ENCODE results near the gene KLK10. TPM values are rescaled to one million over a fixed set of nuclear protein-coding genes. Genes with fewer than 3 reads are reported as not detected.

KLK10 gene, protein sequence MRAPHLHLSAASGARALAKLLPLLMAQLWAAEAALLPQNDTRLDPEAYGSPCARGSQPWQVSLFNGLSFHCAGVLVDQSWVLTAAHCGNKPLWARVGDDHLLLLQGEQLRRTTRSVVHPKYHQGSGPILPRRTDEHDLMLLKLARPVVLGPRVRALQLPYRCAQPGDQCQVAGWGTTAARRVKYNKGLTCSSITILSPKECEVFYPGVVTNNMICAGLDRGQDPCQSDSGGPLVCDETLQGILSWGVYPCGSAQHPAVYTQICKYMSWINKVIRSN
- total RNA-seq: not detected
- long read RNA-seq: 0 reads

GRCh38 chr19:51019544-51019925 is at the start of gene KLK10:
Gene KLK10, minus strand, starts transcription at chr19:51019709. Its CDS starts 579 bp downstream, at chr19:51019130.
- no peak for ATAC-seq (ENCODE audit: poor library complexity)
- intact Hi-C loops (cut with DNase I): no loop called here
- no peak for DNase-seq

DNA sequence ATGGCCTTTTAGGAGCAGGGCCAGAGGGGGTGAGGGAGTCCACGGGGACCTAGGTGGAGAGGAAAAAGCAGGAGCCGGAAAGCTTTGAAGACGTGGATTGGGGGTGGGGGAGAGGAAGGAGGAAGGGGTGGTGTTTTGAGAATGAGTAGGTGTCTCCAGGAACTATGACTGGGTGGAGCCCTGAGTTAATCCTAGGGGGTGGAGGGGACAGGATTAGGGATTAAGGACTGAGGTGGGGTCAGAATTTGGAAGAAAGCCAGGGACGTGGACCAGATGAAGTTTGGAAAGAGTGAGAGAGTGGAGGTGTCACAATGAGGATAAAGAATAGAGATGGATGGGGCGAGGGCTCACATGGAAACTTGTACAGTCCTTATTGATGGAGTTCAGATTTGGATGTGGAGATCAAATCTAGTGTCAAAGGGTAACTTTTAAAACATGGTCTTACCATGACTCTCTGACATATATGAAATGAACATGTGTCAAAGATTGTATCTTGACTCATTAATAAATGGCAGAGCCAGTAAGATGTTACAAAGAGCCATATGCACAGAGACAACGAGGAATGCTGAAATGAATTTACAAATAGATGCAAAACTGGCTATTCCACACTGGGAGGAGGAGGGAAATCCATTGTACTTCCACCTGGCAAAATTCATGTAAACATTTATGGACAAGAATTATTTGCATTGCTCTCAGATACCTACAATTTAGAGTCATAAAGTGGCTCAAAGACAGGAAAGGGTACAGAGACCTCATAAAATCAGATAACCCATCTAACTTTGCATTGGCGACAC is 47.1 kb upstream of the KLK10 start:
- DNase-seq (no peak), ATAC-seq (ENCODE audit: poor library complexity) (no peak)
- intact Hi-C loops (cut with DNase I): no loop called here

DNA sequence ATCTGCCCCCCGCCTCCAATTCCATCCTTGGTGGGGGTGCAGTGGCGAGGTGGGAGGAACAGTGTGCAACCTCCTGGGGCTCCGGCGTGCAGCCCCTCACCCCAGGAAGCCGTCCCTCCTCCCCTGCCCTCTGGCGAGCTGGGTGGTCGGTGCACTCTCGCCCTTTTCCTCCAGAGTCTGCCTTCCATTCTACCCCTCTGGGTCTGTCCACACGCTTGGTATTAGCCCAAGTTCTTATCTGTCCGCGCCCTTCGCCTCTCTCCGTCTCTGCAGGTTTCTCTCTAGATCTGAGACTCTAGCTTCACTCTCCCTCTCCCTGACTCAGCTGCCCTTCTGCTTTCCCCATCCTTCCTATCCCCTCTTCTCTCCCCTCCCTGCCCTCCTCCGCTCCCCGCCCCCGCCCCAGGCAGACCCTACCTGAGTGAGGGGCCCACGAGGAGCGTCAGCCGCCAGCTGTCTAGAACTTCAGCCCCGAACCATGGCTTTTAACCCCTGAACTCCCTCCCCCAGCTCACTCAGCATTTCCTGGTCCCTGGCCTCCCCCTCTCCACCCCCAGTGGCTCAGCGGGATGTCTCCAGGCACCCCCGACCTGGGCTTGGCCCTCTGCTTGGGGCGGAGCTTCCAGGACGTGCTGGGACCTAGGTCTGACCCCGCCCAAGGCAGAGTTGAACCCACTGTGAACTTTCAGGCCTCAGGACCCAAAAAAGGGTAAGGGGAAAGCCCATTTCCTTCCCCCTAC is 45.9 kb upstream of the KLK10 start:
- DNase-seq: no peak
- peak; percentile 22 for ATAC-seq (ENCODE audit: poor library complexity)
- intact Hi-C loops (cut with DNase I): no loop called here

- intact Hi-C loops (cut with DNase I): no loop called here
- DNase-seq (peak; percentile 49), ATAC-seq (ENCODE audit: poor library complexity) (peak; percentile 83)
These were observed 45.2 kb upstream of the KLK10 start, which contains the start of gene KLK13 for GRCh38 chr19:51064534-51065220. Gene KLK13, minus strand, starts transcription at chr19:51065092. Its CDS starts 25 bp downstream, at chr19:51065067.

DNA sequence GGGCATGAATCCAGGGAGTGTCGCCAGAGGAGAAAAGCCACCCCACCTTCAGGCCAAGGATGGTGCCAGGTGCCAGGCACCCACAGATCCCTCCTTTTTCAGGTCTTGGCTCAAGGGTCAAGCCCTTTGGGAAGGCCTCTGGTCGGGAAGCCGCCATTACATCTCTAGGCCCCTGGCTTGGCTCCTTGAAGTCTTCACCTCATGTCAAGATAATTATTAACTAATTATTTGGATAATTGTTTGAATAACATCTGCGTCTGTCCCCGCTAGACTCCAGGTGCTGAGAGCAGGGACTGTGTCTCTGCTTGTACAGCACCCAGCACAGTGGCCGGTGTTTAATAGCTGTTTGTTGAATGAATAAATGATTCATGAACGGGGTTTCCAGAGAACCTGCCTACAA is 44.2 kb upstream of the KLK10 start:
- no peak for ATAC-seq (ENCODE audit: poor library complexity)
- intact Hi-C loops (cut with DNase I): no loop called here
- DNase-seq: no peak

DNA sequence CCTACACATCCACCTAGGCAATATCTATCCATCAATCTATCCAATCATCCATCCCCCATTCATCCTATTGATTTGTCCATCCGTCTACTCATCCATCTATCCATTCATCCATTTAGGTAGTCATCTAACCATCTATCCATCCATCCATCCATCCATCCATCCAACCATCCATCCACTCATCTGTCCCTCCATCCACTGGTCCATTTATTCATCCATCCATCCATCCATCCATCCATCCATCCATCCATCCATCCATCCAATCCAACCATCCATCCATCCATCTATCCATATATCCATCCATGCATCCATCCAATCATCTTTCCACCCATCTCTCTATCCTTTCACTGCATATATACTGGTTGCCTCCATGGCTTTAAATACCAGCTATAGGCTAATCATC is 41.5 kb upstream of the KLK10 start:
- ATAC-seq (ENCODE audit: poor library complexity): no peak
- DNase-seq: no peak
- intact Hi-C loops (cut with DNase I): no loop called here

GRCh38 chr19:51060336-51060735 is 40.8 kb upstream of the KLK10 start:
- intact Hi-C loops (cut with DNase I): no loop called here
- ATAC-seq (ENCODE audit: poor library complexity) (no peak), DNase-seq (no peak)

GRCh38 chr19:51059715-51060114 is 40.2 kb upstream of the KLK10 start:
- ATAC-seq (ENCODE audit: poor library complexity): no peak
- DNase-seq: no peak
- intact Hi-C loops (cut with DNase I): no loop called here

- intact Hi-C loops (cut with DNase I): no loop called here
- no peak for DNase-seq
- ATAC-seq (ENCODE audit: poor library complexity): no peak
These were observed 36.4 kb upstream of the KLK10 start for GRCh38 chr19:51055866-51056265.

DNA sequence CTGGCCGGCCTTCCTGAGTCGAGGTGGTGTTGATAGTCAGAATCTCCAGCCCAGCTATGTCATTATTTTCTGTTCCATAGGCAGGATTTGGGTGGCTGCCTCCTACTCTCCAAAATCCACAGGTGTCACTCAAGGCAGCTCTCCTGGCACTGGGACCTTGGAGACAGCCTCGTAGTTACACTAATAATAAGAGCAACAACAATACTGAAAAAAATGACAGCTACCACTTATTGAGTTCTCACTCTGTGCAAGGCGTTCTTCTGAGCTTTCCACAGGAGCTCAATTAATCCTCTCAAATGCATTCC is 27.5 kb upstream of the KLK10 start:
- intact Hi-C loops (cut with DNase I): no loop called here
- DNase-seq (no peak), ATAC-seq (ENCODE audit: poor library complexity) (no peak)

- intact Hi-C loops (cut with DNase I): no loop called here
- ATAC-seq (ENCODE audit: poor library complexity): no peak
- no peak for DNase-seq
These were observed 24.8 kb upstream of the KLK10 start for GRCh38 chr19:51044327-51044726.

DNA sequence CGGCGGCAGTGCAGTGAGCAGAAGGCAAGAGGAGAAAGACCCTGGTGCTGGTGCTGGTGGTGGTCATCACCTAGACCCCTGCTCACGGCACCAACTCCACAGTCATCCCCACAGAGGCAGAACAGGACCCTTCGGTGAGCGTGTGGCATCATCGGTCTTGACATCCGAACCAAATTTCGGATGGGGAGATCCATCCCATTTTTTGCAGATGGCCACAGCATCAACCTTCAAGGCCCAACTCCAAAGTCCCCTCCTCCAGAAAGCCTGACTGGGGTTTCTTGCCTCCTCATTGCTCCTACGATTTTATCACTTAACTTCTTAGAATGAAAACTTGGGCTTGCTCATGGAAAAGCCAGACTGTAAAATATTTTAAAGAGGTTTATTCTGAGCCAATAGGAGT is 24.0 kb upstream of the KLK10 start:
- intact Hi-C loops (cut with DNase I): no loop called here
- DNase-seq: no peak
- ATAC-seq (ENCODE audit: poor library complexity): no peak

DNA sequence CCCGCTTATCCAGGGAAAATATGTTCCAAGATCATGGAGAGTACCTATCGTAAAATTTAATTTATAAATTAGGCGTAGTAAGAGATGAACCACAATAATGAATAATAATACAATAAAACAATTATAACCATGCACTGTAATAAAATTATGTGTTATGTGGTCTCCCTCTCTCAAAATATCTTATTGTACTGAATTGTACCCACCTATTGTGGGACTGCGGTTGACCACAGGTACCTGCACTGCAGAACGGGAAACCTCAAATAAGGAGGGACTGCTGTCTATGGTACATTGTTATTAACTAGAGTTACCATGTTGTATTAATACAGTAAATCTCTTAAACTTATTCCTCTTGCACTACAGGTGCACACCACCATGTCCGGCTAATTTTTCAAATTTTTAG is 20.6 kb upstream of the KLK10 start:
- DNase-seq: no peak
- no peak for ATAC-seq (ENCODE audit: poor library complexity)

DNA sequence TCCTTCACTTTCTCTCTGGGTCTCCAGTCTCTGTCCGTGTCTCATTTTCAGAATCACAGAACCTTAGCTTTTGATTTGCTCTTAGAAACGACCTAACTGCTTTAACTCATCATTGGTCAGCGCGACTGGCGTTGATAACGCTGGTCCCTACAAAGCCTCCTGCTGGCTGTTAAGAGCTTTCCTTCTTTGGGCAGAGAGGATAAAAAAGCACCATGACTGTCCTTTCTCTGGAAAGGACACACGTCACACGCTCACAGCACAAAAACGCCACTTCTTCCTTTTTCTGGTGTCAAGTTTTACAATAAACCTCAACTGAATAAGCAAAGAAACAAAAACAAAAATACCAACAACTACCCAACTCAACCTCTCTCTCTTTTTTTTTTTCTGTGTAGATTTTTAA is 17.0 kb upstream of the KLK10 start:
- no peak for DNase-seq
- intact Hi-C loops (cut with DNase I): no loop called here
- ATAC-seq (ENCODE audit: poor library complexity): no peak

More for the DNA sequence above, 20.6 kb upstream of the KLK10 start:
- intact Hi-C loops (cut with DNase I): no loop called here

DNA sequence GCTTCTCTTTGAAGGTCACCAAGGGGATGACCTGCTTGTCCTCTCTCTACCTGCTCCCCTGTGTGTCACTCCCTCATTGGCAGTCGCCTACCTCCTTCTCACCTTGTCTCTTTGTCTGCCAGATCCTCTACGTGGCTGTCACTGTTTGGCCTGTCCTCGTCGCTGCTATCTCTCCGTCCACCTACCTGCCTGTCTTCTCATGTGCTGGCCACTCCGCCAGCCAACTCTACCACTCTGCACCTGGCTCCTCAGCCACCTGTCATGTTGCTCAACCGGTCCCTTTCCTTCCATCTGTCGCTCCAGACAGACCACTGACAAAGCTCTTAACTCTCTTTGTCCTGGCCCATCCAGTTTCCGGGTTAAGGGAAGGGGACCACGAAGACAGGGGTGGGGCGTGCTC is 15.2 kb upstream of the KLK10 start, which contains the start of gene KLK12:
Gene KLK12, minus strand, starts transcription at position 299 of the 400 bp plus-strand sequence. CDS start 381 bp downstream, outside the sequence.
- no peak for DNase-seq
- ATAC-seq (ENCODE audit: poor library complexity): no peak
- intact Hi-C loops (cut with DNase I): no loop called here

DNA sequence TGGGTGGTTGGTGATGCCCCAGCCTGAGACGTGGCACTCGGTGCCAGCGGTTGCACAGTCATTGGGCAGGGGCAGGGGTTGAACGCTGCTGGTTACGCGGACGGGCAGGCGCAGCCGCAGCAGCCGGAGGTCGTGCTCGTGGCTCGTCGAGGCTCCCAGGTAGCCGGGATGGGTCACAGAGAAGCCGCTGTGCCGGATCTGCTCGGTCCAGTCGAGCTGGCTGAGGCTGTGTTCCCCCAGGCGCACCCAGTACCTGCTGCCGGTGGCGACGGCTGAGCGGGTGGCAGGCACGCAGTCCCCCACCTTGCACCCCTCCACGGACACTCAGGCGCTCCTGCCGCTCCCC is 12.3 kb upstream of the KLK10 start:
- intact Hi-C loops (cut with DNase I): no loop called here
- DNase-seq (no peak), ATAC-seq (ENCODE audit: poor library complexity) (no peak)

DNA sequence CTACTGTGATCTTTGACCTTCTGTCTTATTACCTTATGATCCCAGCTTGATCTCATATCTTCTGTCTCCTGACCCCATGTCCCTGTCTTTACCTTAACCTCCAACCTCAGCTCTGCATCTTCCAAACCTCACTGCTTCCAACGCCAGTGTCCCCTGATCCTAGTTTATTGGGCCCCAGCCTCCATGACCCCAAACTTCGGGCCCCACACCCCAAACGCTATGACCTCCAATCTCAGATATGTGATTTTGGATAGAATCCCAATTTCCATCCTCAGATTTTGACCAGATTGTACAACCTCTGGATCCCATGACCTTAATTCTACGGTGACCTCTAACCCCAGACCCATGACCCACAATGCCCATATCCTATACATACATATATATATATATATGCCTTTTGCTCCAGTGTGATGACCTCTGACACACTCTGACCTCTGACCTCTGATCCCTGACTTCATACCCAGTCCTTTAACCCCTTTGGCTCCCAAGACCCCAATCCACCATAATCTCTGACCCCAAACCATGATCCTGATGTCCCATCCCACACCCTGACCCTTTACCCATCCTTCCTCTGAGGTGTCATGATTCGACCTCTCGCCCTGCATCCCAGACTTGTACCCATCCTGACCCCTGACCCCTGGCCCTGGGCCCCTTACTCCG is 11.8 kb upstream of the KLK10 start:
- no peak for ATAC-seq (ENCODE audit: poor library complexity)
- intact Hi-C loops (cut with DNase I): no loop called here

DNA sequence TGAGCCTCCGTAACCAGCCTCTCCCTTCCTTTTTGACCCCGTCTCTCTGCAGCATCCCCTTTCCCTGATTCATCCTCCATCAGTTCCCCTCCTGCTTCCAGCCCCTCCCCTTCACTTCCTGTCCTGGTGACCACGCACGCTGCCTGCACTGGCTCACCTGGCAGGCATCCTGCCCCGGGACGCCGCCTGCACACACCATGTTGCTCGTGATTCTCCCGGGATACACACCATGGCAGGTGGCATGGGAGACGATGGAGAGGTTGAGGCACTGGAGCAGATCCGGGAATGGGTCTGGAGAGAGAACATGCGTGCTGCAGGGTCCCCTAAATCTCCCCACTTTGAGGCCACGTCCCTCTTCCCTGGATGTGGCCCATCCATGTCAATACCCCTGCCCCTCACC is 11.1 kb upstream of the KLK10 start:
- DNase-seq (no peak), ATAC-seq (ENCODE audit: poor library complexity) (no peak)
- intact Hi-C loops (cut with DNase I): no loop called here

More for the DNA sequence above, 11.8 kb upstream of the KLK10 start:
- DNase-seq: no peak

DNA sequence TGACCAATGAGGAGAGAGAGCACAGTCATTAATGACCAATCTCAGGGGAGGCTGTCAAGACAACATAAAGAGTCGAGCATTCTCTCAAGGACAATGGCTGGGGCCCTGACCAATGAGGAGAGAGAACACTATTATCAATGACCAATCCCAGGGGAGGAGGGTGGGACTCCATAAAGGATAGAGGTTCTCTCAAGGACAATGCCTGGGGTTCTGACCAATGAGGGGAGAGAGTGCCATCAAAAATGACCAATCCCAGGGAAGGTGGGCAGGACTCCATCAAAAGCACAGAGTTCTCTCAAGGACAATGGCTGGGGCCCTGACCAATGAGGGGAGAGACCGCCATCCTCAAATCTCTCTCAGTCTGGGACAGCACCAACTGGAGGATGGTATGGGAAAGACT is 10.2 kb upstream of the KLK10 start:
- intact Hi-C loops (cut with DNase I): no loop called here
- ATAC-seq (ENCODE audit: poor library complexity) (no peak), DNase-seq (no peak)

Measured in Right ventricle myocardium superior (tissue), 1 donor.